Measurements from ENCODE around the gene SLIT1. TPM values are rescaled to one million over a fixed set of nuclear protein-coding genes. Genes with fewer than 3 reads are reported as not detected.

The SLIT1 gene
- total RNA-seq, 1 experiment from 2014 or later, result 1.0 TPM

DNA sequence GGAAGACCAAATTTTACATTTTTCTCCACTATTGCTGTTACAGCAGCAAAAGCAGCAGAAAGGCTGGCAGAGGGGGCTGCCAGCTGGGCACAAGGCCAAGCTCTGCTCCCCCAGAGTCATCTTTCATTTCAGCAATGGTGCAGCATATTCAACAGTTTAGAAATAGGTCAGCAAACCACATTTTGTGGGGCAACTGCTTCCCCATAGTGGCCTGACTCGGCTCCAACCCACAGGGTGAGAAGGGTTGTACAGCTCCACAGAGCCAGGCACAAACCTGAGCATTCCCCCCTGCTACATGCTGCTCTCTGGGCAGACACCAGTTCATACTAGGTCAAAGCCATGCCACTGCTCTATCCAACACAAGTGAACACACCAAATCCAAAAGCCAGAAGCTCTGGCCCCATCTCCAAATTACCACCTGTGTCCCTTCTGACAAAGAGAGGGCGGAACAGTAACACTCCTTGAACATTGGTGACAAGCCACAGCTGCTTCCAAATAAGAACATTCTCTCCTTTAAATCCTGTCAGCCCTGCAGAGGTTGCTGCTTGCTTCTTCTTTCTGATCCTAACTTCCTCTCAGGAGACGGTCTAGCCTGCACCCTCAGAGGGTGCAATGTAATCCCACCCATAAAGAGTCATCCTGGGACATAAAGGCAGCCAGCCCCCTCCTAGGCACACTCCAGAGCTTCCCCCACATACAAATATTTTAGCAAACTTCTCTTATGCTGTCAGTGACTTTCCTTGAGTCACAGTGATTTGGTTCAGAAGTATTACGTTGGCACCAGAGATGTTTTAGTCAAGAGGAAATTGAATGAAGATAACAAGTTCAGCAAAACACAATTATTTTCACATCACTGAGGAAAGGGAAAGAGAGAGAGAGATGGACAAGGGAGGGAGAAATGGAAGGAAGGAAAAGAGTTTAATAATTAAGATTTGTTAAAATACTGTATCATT lies 39.0 kb upstream of the SLIT1 start:
- Histone ChIP-seq H3K27me3 (ENCODE audit: low read length) (no peaks in the 10 kb centered on the region), H3K79me2 (ENCODE audit: low read length) (no peaks in the 10 kb centered on the region), H3K9me3 (ENCODE audit: low read length) (no peaks in the 10 kb centered on the region), H3K9ac (ENCODE audit: low read length) (no peak overlapping the region), H3K9me2 (replicated peaks; ENCODE audit: insufficient read depth, low read length) (no peaks in the 10 kb centered on the region), H3K4me2 (ENCODE audit: low read depth, low read length, poor library complexity, severe bottlenecking) (no peak overlapping the region), H3K27ac (ENCODE audit: low read length) (no peak overlapping the region), H4K20me1 (ENCODE audit: insufficient read depth, low read depth, low read length) (no peaks in the 10 kb centered on the region), H3K4me3 (ENCODE audit: low read length) (no peak overlapping the region), H2AFZ (ENCODE audit: low read length) (no peak overlapping the region), H3K36me3 (ENCODE audit: insufficient read depth, low read length) (no peaks in the 10 kb centered on the region), H3K4me1 (ENCODE audit: low read length) (no peaks in the 10 kb centered on the region)
- no peak for DNase-seq

DNA sequence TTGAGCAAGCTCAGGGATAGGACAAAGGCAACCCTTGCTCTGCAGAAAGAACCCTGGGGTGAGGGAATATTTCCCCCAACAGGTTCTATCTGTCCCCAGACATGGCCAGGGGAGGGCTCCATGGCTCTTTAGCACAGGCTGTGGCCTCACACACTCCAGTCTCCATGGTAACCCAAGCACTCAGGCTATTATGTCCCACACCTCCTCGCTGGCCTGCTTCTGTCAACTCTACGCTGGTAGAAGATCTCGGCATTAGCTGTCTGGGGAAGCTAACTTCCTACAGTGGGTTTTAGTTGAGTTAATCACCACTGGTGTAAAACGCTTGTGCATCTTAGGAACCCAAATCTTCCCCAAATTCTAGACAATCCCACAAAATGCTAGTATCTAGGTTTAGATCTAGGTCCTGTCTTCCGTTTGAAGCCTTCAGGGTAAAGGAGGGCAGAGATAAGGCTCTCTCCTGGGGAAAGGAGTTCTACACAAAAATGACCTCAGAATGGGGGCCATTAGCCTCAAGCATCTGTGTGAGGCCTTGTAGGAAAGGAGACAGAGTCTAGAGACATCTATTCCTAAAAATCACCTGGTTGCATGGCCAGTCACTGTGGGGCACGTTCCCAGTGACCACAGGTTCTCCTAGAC lies 36.7 kb upstream of the SLIT1 start:
- Histone ChIP-seq H3K79me2 (ENCODE audit: low read length) (no peaks in the 10 kb centered on the region), H3K27ac (ENCODE audit: low read length) (no peak overlapping the region), H3K4me2 (ENCODE audit: low read depth, low read length, poor library complexity, severe bottlenecking) (no peak overlapping the region), H3K27me3 (ENCODE audit: low read length) (no peaks in the 10 kb centered on the region), H3K9ac (ENCODE audit: low read length) (no peak overlapping the region), H3K36me3 (ENCODE audit: insufficient read depth, low read length) (no peaks in the 10 kb centered on the region), H3K9me3 (ENCODE audit: low read length) (no peaks in the 10 kb centered on the region), H3K9me2 (replicated peaks; ENCODE audit: insufficient read depth, low read length) (no peaks in the 10 kb centered on the region), H3K4me1 (ENCODE audit: low read length) (no peaks in the 10 kb centered on the region), H3K4me3 (ENCODE audit: low read length) (no peak overlapping the region), H4K20me1 (ENCODE audit: insufficient read depth, low read depth, low read length) (no peaks in the 10 kb centered on the region), H2AFZ (ENCODE audit: low read length) (no peak overlapping the region)
- DNase-seq, result no peak

DNA sequence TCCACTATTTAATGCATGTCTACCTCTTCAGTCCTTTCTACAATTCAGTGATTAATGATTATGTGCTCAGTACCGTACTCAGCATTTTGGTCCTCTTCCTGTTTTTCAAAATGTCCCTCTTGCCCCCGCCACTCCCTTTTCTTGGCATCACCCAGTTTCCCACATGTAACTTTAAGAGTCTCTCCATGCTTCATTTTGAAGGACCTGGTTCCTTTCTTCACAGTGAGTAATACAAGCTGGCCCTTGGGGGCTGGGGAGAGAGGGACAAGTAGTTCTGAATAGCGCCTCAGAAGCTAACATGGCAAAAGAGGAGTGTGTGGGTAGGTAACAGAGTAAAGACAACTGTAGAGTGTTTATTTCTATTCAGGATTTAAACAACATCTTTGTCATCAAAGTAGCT lies 34.6 kb upstream of the SLIT1 start:
- Histone ChIP-seq H3K9me2 (replicated peaks; ENCODE audit: insufficient read depth, low read length) (no peaks in the 10 kb centered on the region), H3K4me1 (ENCODE audit: low read length) (no peaks in the 10 kb centered on the region), H3K27me3 (ENCODE audit: low read length) (no peaks in the 10 kb centered on the region), H3K79me2 (ENCODE audit: low read length) (no peaks in the 10 kb centered on the region), H3K9ac (ENCODE audit: low read length) (no peak overlapping the region), H3K9me3 (ENCODE audit: low read length) (no peaks in the 10 kb centered on the region), H3K4me3 (ENCODE audit: low read length) (no peak overlapping the region), H4K20me1 (ENCODE audit: insufficient read depth, low read depth, low read length) (no peaks in the 10 kb centered on the region), H3K27ac (ENCODE audit: low read length) (no peak overlapping the region), H2AFZ (ENCODE audit: low read length) (no peak overlapping the region), H3K36me3 (ENCODE audit: insufficient read depth, low read length) (no peaks in the 10 kb centered on the region), H3K4me2 (ENCODE audit: low read depth, low read length, poor library complexity, severe bottlenecking) (no peak overlapping the region)
- DNase-seq, result no peak

DNA sequence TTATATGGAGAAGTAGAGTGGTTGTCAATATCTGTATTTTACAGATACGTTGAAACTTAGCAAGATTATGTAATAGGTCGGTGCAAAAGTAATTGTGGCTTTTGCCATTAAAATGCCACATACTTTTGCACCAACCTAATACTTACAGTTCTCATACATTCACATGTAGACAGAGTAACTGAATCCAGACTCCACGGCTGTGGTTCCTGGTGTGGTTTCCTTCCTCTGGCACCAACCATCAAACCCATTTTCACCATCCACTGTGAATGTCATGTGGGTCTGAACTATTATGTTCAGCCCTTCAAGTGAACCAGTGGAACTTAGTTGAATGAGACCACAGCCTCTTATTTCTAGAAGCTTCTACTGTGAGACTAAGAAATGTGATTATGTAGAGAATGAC lies 31.5 kb upstream of the SLIT1 start:
- no peak overlapping the region for H2AFZ ChIP-seq (ENCODE audit: low read length)
- no peak overlapping the region for H3K27ac ChIP-seq (ENCODE audit: low read length)
- H3K4me3 ChIP-seq (ENCODE audit: low read length), result no peak overlapping the region
- no peaks in the 10 kb centered on the region for H3K36me3 ChIP-seq (ENCODE audit: insufficient read depth, low read length)
- H3K9me3 ChIP-seq (ENCODE audit: low read length), result no peaks in the 10 kb centered on the region
- H3K4me2 ChIP-seq (ENCODE audit: low read depth, low read length, poor library complexity, severe bottlenecking), result no peak overlapping the region
- H4K20me1 ChIP-seq (ENCODE audit: insufficient read depth, low read depth, low read length), result no peaks in the 10 kb centered on the region
- no peaks in the 10 kb centered on the region for H3K9me2 ChIP-seq (replicated peaks; ENCODE audit: insufficient read depth, low read length)
- no peaks in the 10 kb centered on the region for H3K79me2 ChIP-seq (ENCODE audit: low read length)
- no peak overlapping the region for H3K9ac ChIP-seq (ENCODE audit: low read length)
- DNase-seq, result no peak
- no peaks in the 10 kb centered on the region for H3K4me1 ChIP-seq (ENCODE audit: low read length)
- no peaks in the 10 kb centered on the region for H3K27me3 ChIP-seq (ENCODE audit: low read length)

DNA sequence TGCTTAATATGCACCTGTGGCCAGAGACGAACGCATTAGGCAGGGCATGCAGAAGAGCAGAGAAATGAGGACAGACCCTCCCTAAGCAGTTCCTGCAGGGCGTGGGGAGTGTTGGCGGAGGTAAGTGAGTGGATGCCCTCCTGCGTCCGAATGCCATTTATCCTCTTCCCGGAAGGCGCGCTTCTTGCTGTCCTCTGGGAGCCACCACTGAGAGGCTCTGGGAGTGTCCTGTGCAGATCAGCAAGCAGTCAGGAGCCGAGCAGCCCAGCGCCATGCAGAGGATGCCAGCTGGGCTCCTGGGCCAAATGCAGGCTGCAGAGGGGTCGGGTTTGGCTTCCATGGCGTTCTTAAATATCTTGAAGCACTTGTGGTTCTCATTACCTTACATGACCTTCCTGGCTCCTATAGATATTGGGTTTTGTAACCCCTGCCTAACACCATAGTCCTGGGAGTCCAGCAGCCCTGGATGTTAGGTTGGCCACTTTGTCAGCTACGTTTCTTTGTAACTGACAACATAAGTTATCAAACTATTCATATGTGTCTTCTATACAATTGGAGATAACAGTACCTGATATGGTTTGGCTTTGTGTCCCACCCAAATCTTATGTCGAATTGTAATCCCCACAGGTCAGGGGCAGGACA lies 30.0 kb upstream of the SLIT1 start:
- Histone ChIP-seq H3K36me3 (ENCODE audit: insufficient read depth, low read length) (no peaks in the 10 kb centered on the region), H3K4me1 (ENCODE audit: low read length) (no peaks in the 10 kb centered on the region), H3K27me3 (ENCODE audit: low read length) (no peaks in the 10 kb centered on the region), H3K4me3 (ENCODE audit: low read length) (no peak overlapping the region), H3K27ac (ENCODE audit: low read length) (no peak overlapping the region), H3K79me2 (ENCODE audit: low read length) (no peaks in the 10 kb centered on the region), H3K4me2 (ENCODE audit: low read depth, low read length, poor library complexity, severe bottlenecking) (no peak overlapping the region), H3K9ac (ENCODE audit: low read length) (no peak overlapping the region), H3K9me2 (replicated peaks; ENCODE audit: insufficient read depth, low read length) (no peaks in the 10 kb centered on the region), H3K9me3 (ENCODE audit: low read length) (no peaks in the 10 kb centered on the region), H4K20me1 (ENCODE audit: insufficient read depth, low read depth, low read length) (no peaks in the 10 kb centered on the region), H2AFZ (ENCODE audit: low read length) (no peak overlapping the region)
- DNase-seq, result no peak

DNA sequence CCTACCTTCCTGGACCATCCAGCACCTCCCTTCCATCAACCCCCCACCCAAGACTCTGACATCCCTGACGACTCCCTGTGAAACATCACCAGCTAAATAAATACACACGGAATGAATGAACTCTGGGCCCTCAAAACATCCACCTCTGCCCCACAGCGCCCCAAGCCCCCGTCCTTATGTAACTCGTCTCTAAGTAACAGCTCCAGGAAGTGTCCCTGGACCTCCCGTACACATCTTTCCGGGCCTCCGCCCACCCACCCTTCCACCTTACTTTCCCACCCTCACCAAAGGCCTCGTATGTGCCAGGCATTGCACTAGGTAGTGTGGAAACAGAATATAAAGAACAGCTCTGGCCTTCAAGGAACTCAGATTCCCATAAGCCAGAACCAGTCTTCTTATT lies 27.7 kb upstream of the SLIT1 start:
- Histone ChIP-seq H4K20me1 (ENCODE audit: insufficient read depth, low read depth, low read length) (no peaks in the 10 kb centered on the region), H3K27ac (ENCODE audit: low read length) (no peak overlapping the region), H3K4me2 (ENCODE audit: low read depth, low read length, poor library complexity, severe bottlenecking) (no peak overlapping the region), H3K4me1 (ENCODE audit: low read length) (no peaks in the 10 kb centered on the region), H3K27me3 (ENCODE audit: low read length) (no peaks in the 10 kb centered on the region), H3K9ac (ENCODE audit: low read length) (no peak overlapping the region), H3K36me3 (ENCODE audit: insufficient read depth, low read length) (no peaks in the 10 kb centered on the region), H2AFZ (ENCODE audit: low read length) (no peak overlapping the region), H3K4me3 (ENCODE audit: low read length) (no peak overlapping the region), H3K9me2 (replicated peaks; ENCODE audit: insufficient read depth, low read length) (no peaks in the 10 kb centered on the region), H3K9me3 (ENCODE audit: low read length) (no peaks in the 10 kb centered on the region), H3K79me2 (ENCODE audit: low read length) (no peaks in the 10 kb centered on the region)
- no peak for DNase-seq

DNA sequence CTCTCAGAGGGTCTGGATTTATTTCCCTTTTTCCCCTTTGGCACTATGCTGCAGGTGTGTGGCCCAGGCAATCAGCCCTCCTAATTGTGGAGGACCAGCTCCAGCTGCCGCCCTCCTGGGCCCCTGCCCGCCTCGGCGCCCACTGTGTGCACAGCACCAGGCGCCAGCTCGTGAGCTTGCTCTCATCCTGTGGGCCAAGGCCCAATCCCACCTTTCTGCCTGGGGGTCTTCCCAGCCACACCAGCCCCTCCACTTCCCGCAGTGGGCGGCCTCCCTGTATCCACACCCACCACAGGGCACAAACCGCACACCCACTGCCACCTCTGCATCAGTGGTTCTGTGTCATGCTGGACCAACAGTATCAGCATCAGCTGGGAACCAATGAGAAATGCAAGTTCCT lies 25.5 kb upstream of the SLIT1 start:
- no peaks in the 10 kb centered on the region for H3K9me3 ChIP-seq (ENCODE audit: low read length)
- no peak overlapping the region for H3K9ac ChIP-seq (ENCODE audit: low read length)
- H3K9me2 ChIP-seq (replicated peaks; ENCODE audit: insufficient read depth, low read length), result no peaks in the 10 kb centered on the region
- no peaks in the 10 kb centered on the region for H4K20me1 ChIP-seq (ENCODE audit: insufficient read depth, low read depth, low read length)
- H3K27me3 ChIP-seq (ENCODE audit: low read length), result no peaks in the 10 kb centered on the region
- H3K79me2 ChIP-seq (ENCODE audit: low read length), result no peaks in the 10 kb centered on the region
- H3K27ac ChIP-seq (ENCODE audit: low read length), result no peak overlapping the region
- H3K4me3 ChIP-seq (ENCODE audit: low read length), result no peak overlapping the region
- H2AFZ ChIP-seq (ENCODE audit: low read length), result no peak overlapping the region
- no peak overlapping the region for H3K4me2 ChIP-seq (ENCODE audit: low read depth, low read length, poor library complexity, severe bottlenecking)
- no peaks in the 10 kb centered on the region for H3K36me3 ChIP-seq (ENCODE audit: insufficient read depth, low read length)
- no peak for DNase-seq
- peaks cover 3% of the 10 kb centered on the region; the same call in 1 of the 2 replicates for H3K4me1 ChIP-seq (ENCODE audit: low read length)

DNA sequence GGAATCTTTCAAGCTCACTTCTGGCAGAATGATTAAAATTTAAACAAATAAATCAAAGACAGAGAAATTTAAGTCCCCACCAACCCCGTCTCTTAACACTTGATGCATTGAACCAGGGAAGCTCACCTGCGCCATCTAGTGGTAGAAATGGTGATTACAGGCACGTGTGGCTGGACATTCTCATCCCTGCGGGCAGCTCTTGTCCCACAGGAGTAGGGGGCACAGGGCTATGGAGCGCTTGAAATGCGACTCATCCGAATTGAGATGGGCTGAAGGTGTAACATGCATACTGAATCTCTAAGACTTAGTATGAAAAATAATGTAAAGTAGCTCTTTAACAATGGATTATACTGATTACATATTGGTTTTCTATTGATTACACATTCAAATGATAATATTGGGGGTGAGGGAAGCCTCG lies 24.8 kb upstream of the SLIT1 start:
- Histone ChIP-seq H3K36me3 (ENCODE audit: insufficient read depth, low read length) (no peaks in the 10 kb centered on the region), H3K27ac (ENCODE audit: low read length) (no peak overlapping the region), H3K27me3 (ENCODE audit: low read length) (no peaks in the 10 kb centered on the region), H3K4me1 (ENCODE audit: low read length) (peaks cover 3% of the 10 kb centered on the region; the same call in 1 of the 2 replicates), H3K4me2 (ENCODE audit: low read depth, low read length, poor library complexity, severe bottlenecking) (no peak overlapping the region), H3K9ac (ENCODE audit: low read length) (no peak overlapping the region), H4K20me1 (ENCODE audit: insufficient read depth, low read depth, low read length) (no peaks in the 10 kb centered on the region), H3K4me3 (ENCODE audit: low read length) (no peak overlapping the region), H3K79me2 (ENCODE audit: low read length) (no peaks in the 10 kb centered on the region), H3K9me2 (replicated peaks; ENCODE audit: insufficient read depth, low read length) (no peaks in the 10 kb centered on the region), H2AFZ (ENCODE audit: low read length) (no peak overlapping the region), H3K9me3 (ENCODE audit: low read length) (no peaks in the 10 kb centered on the region)
- peak; percentile 78 for DNase-seq
